Measurements from ENCODE around the gene PPP6R3.
"Not testable (repeated sequence)": the region's sequence is repeated elsewhere in the genome, so short reads cannot be mapped to it uniquely, and the experiment has no call there.

- TF ChIP-seq CTCF (conservative IDR thresholded peaks at IDR 0.05; ENCODE audit: low read depth, low read length); EZH2 (IDR thresholded peaks at IDR 0.05; ENCODE audit: borderline replicate concordance, low read depth, low read length, poor library complexity, severe bottlenecking): not testable (repeated sequence)
Measured at GRCh38 chr11:68628837-68629236, 168.3 kb downstream of the PPP6R3 start.
